Measurements from ENCODE around the gene DGKB. TPM values are rescaled to one million over a fixed set of nuclear protein-coding genes. Genes with fewer than 3 reads are reported as not detected.

The DGKB gene
- total RNA-seq, 4 donors from 2014 or later, result 17.3 to 54.9 (median 26.1) TPM

DNA sequence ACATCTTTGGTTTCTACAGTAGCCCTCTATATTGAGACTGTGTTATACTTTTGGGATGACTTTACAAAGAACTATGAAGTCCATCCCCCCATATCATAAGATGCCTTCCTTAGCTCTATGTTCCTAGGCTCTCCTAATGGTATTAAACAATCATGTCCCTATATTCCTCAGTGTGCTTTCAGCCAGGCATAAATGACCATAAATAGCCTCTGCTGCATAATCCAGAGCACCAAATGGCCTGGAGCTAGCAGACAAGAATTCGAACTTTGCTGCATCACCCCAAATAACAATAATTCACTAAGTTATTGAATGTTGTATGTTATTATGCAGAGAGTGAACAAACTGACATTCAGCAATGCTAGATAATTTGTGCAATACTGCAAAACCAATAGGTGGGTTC is 405.2 kb downstream of the DGKB start:
- H3K27ac ChIP-seq, result no peak overlapping the region
- no peaks in the 10 kb centered on the region for H3K36me3 ChIP-seq
- H3K4me1 ChIP-seq, result no peaks in the 10 kb centered on the region
- no peak for ATAC-seq
- no peak overlapping the region for H3K4me3 ChIP-seq
- peaks cover 0 to 11% (median 0%) of the 10 kb centered on the region in 3 donors for H3K9me3 ChIP-seq
- 71 to 80% methylated on average over 1 of the region's 1 CpG for WGBS, 2 donors (ENCODE audit: low coverage in 1 of 2)
- TF ChIP-seq, protein P1, sequence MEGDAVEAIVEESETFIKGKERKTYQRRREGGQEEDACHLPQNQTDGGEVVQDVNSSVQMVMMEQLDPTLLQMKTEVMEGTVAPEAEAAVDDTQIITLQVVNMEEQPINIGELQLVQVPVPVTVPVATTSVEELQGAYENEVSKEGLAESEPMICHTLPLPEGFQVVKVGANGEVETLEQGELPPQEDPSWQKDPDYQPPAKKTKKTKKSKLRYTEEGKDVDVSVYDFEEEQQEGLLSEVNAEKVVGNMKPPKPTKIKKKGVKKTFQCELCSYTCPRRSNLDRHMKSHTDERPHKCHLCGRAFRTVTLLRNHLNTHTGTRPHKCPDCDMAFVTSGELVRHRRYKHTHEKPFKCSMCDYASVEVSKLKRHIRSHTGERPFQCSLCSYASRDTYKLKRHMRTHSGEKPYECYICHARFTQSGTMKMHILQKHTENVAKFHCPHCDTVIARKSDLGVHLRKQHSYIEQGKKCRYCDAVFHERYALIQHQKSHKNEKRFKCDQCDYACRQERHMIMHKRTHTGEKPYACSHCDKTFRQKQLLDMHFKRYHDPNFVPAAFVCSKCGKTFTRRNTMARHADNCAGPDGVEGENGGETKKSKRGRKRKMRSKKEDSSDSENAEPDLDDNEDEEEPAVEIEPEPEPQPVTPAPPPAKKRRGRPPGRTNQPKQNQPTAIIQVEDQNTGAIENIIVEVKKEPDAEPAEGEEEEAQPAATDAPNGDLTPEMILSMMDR (IDR thresholded peaks at IDR 0.05), result no peak
- TF ChIP-seq POLR2AphosphoS5 (IDR thresholded peaks at IDR 0.05) (no peak), EP300 (IDR thresholded peaks at IDR 0.05) (no peak), POLR2A (IDR thresholded peaks at IDR 0.05) (no peak)
- no peaks in the 10 kb centered on the region for H3K27me3 ChIP-seq

DNA sequence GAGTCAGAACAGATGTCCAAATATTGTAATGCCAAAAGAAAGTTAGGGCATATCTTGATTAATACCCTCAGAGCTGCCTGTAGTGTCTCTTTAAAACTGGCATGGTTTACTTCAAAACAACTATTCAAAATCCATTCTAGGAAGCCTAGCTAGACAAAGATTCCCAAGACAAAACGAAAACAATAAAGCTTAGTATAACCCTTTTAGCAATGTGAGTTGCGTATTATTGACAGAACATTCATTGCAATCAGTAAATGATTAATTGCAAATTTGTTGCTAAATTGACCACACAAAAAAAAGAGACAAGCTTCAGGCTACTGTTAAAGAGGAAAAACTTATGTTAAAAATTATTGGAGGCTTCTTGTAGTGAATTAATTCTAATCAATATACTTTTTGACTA is 406.9 kb downstream of the DGKB start:
- H3K4me1 ChIP-seq, result no peaks in the 10 kb centered on the region
- WGBS, 2 donors (ENCODE audit: low coverage in 1 of 2), result 64 to 86% methylated on average over 2 of the region's 2 CpGs
- TF ChIP-seq POLR2A (IDR thresholded peaks at IDR 0.05) (no peak), EP300 (IDR thresholded peaks at IDR 0.05) (no peak), POLR2AphosphoS5 (IDR thresholded peaks at IDR 0.05) (no peak)
- TF ChIP-seq, protein P1 (IDR thresholded peaks at IDR 0.05), result no peak
- no peaks in the 10 kb centered on the region for H3K27me3 ChIP-seq
- H3K4me3 ChIP-seq, result no peak overlapping the region
- H3K27ac ChIP-seq, result no peak overlapping the region
- H3K36me3 ChIP-seq, result no peaks in the 10 kb centered on the region
- no peaks in the 10 kb centered on the region for H3K9me3 ChIP-seq
- no peak for ATAC-seq

DNA sequence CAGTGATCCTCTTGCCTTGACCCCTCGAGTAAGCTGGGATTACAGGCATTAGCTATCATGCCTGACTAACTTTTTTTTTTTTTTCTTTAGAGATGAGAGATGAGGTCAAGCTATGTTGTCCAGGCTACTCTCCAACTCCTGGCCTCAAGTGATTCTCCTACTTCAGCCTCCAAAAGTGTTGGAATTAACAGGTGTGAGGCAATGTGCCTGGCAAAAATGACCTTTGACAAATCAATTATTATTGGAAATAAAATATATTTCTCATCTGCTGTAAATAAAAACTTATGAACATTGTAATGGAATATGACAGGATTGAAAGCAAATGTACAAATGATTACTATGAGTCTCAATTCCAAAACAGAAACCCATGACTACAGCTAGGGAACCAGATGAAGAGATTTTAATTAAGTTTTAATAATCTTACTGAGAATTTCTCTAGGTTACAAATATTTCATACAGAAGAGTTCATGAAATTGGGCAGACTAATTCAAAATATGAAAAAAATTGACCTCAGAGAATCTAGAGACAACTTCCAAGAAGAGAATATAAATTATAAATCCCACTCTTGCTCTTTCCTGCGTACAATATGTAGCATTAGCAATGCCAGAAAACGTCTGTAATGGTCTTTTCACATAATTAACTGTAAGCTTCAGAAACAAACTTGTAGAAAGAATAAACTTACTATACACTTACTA is 414.7 kb downstream of the DGKB start:
- no peak overlapping the region for H3K4me3 ChIP-seq
- no peaks in the 10 kb centered on the region for H3K36me3 ChIP-seq
- no peaks in the 10 kb centered on the region for H3K9me3 ChIP-seq
- ATAC-seq, result no peak
- 30 to 46% methylated on average over 2 to 3 of the region's 3 CpGs for WGBS, 2 donors (ENCODE audit: low coverage in 1 of 2)
- H3K27ac ChIP-seq, result no peak overlapping the region
- TF ChIP-seq, protein P1 (IDR thresholded peaks at IDR 0.05), result no peak
- TF ChIP-seq POLR2A (IDR thresholded peaks at IDR 0.05), result no peak
- no peak for TF ChIP-seq EP300 (IDR thresholded peaks at IDR 0.05)
- TF ChIP-seq POLR2AphosphoS5 (IDR thresholded peaks at IDR 0.05), result no peak
- no peaks in the 10 kb centered on the region for H3K27me3 ChIP-seq
- H3K4me1 ChIP-seq, result no peaks in the 10 kb centered on the region

DNA sequence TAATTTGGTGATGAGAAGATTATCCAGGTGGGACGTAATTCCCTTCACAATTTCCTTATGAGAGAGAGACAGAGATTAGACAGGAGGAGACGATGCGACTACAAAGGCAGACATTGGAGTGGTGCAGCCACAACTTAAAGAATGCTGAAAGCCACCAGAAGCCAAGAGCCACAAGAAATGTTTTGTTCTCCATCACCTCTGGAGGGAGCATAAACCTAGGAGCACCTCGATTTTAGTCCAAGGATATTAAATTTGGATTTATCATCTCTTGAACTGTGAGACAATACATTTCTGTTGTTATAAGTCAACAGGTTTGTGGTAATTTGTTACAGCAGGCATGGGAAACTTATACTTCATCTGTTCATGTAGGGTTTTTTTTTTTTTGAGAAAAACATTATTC is 418.9 kb downstream of the DGKB start:
- Histone ChIP-seq H3K4me1 (no peaks in the 10 kb centered on the region), H3K27ac (no peak overlapping the region), H3K4me3 (no peak overlapping the region), H3K27me3 (no peaks in the 10 kb centered on the region), H3K9me3 (no peaks in the 10 kb centered on the region), H3K36me3 (no peaks in the 10 kb centered on the region)
- no peak for TF ChIP-seq POLR2A (IDR thresholded peaks at IDR 0.05)
- no peak for TF ChIP-seq EP300 (IDR thresholded peaks at IDR 0.05)
- no peak for TF ChIP-seq POLR2AphosphoS5 (IDR thresholded peaks at IDR 0.05)
- TF ChIP-seq, protein P1 (IDR thresholded peaks at IDR 0.05), result no peak
- WGBS, 2 donors (ENCODE audit: low coverage in 1 of 2), result 71 to 92% methylated on average over 4 of the region's 4 CpGs
- ATAC-seq, result no peak

DNA sequence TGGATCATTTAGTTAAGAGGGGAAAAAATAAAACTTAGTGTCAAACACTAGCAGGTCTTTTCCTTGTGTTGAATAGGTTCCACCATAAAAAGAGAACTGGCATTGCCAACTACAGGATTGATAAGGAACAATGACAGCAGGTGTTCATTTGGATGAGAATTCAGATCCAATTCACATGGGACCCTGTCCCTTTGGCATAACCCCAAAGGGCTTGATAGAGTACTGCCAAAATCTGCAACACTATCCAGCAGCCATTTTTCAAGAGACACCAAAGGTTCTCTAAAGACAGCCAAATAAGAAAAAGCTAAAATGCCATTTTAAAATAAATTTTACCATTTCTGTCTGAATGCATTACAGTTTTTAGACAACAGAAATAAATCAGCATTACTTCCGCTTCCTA is 422.3 kb downstream of the DGKB start:
- no peak overlapping the region for H3K27ac ChIP-seq
- no peaks in the 10 kb centered on the region for H3K4me1 ChIP-seq
- TF ChIP-seq EP300 (IDR thresholded peaks at IDR 0.05), result no peak
- TF ChIP-seq, protein P1 (IDR thresholded peaks at IDR 0.05), result no peak
- no peak for TF ChIP-seq POLR2AphosphoS5 (IDR thresholded peaks at IDR 0.05)
- TF ChIP-seq POLR2A (IDR thresholded peaks at IDR 0.05), result no peak
- no peaks in the 10 kb centered on the region for H3K36me3 ChIP-seq
- WGBS, 2 donors (ENCODE audit: low coverage in 1 of 2), result 75 to 89% methylated on average over 1 of the region's 1 CpG
- no peaks in the 10 kb centered on the region for H3K27me3 ChIP-seq
- H3K4me3 ChIP-seq, result no peak overlapping the region
- no peaks in the 10 kb centered on the region for H3K9me3 ChIP-seq
- ATAC-seq, result no peak

All from gastroesophageal sphincter (tissue), 4 donors.